ENCODE measurements around the gene SS18L1. TPM values are rescaled to one million over a fixed set of nuclear protein-coding genes. Genes with fewer than 3 reads are reported as not detected.

SS18L1 gene
- total and polyA plus RNA-seq, 3 donors from 2014 or later, result 16.2 to 69.5 (median 54.6) TPM

DNA sequence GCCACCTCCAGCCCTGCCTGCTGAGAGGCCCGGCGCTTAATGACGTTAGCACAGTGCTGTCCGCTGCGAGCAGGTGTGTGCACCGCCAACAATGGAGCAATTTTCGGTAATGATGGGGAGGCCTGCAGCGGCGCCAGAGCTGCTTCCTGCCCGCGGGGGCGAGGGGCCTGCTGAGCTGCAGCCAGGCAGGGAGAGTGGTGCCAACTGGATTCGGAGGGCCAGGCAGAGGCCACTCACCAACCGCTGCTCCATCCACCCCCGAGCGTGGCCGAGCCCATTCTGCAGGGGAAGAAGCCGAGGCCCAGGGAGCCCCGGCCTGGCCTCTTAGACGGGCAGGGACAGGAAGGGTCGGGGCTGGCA, 66.9 kb downstream of the SS18L1 start:
- H3K4me1 ChIP-seq, result no peaks in the 10 kb centered on the region
- TF ChIP-seq, protein P1, sequence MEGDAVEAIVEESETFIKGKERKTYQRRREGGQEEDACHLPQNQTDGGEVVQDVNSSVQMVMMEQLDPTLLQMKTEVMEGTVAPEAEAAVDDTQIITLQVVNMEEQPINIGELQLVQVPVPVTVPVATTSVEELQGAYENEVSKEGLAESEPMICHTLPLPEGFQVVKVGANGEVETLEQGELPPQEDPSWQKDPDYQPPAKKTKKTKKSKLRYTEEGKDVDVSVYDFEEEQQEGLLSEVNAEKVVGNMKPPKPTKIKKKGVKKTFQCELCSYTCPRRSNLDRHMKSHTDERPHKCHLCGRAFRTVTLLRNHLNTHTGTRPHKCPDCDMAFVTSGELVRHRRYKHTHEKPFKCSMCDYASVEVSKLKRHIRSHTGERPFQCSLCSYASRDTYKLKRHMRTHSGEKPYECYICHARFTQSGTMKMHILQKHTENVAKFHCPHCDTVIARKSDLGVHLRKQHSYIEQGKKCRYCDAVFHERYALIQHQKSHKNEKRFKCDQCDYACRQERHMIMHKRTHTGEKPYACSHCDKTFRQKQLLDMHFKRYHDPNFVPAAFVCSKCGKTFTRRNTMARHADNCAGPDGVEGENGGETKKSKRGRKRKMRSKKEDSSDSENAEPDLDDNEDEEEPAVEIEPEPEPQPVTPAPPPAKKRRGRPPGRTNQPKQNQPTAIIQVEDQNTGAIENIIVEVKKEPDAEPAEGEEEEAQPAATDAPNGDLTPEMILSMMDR (IDR thresholded peaks at IDR 0.05), result no peak
- no peak for TF ChIP-seq POLR2A (IDR thresholded peaks at IDR 0.05)

DNA sequence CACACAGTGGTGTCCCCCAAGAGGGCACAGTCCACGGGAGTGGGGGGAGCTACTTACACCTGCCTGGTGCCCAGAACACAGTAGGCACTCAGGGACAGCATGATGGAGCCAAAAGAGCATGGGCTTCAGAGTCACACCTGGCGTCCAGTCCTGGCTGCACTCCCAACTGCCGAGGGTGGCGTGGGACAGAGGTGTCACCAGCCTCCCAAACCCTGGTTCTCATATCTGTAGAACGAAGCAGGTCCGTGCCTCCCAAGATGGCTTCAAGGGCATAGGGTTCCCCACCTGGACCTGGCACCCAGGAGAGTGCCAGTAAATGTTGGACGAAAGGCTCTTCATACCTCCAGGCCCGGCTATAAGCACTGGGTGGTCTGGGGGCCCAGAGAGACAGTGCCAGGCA, 67.6 kb downstream of the SS18L1 start:
- Histone ChIP-seq H3K27me3 (no peaks in the 10 kb centered on the region), H3K9me3 (no peaks in the 10 kb centered on the region), H3K4me3 (no peak overlapping the region), H3K36me3 (ENCODE audit: low read depth, missing control alignments) (no peaks in the 10 kb centered on the region), H3K27ac (no peak overlapping the region), H3K4me1 (no peaks in the 10 kb centered on the region)
- 73 to 91% methylated on average over 4 to 8 of the region's 8 CpGs for WGBS, 2 donors
- TF ChIP-seq, protein P1 (IDR thresholded peaks at IDR 0.05), result no peak
- no peak for TF ChIP-seq POLR2A (IDR thresholded peaks at IDR 0.05)
- DNase-seq, result no peak
- intact Hi-C loops (cut with DNase I; ENCODE audit: low total_unique reads), result no loop called here

More for the DNA sequence above, 66.9 kb downstream of the SS18L1 start:
- WGBS, 2 donors, result 73% methylated on average over 21 of the region's 21 CpGs; no CpG with 5 or more reads in 1 of the 2 donors
- Histone ChIP-seq H3K4me3 (no peak overlapping the region), H3K36me3 (ENCODE audit: low read depth, missing control alignments) (no peaks in the 10 kb centered on the region), H3K27ac (no peak overlapping the region), H3K9me3 (no peaks in the 10 kb centered on the region), H3K27me3 (no peaks in the 10 kb centered on the region)
- intact Hi-C loops (cut with DNase I; ENCODE audit: low total_unique reads), result no loop called here
- no peak for DNase-seq

DNA sequence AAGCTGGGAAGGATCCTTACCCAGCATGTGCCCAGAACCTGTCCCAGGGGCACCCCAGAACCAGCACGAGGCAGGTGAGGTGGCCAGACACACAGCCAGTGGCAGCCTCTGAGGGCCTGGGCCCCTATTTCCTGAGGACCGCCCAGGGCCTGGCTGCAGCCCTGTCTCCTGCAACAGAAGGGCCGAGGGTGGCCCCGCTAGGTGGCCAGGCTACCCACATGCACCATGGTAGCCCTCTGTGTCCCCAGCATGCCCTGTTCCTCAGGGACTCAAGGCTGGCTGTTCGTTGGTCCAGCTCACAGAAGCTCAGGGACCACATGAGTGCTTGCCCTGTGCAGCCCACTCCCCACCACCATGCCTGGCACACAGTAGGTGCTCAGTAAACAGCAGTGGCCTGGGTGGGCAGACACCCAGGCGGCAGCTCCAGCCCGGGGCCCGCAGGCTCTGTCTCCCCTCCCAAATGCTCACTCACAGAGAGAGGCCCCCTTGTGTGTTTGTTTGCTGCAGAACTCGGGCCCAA, 68.3 kb downstream of the SS18L1 start:
- Histone ChIP-seq H3K27me3 (no peaks in the 10 kb centered on the region), H3K36me3 (ENCODE audit: low read depth, missing control alignments) (no peaks in the 10 kb centered on the region), H3K4me1 (no peaks in the 10 kb centered on the region), H3K27ac (no peak overlapping the region), H3K4me3 (no peak overlapping the region), H3K9me3 (no peaks in the 10 kb centered on the region)
- WGBS, 2 donors, result 69 to 86% methylated on average over 4 to 8 of the region's 9 CpGs
- TF ChIP-seq, protein P1 (IDR thresholded peaks at IDR 0.05), result no peak
- TF ChIP-seq POLR2A (IDR thresholded peaks at IDR 0.05), result no peak
- DNase-seq, result no peak
- intact Hi-C loops (cut with DNase I; ENCODE audit: low total_unique reads), result no loop called here

DNA sequence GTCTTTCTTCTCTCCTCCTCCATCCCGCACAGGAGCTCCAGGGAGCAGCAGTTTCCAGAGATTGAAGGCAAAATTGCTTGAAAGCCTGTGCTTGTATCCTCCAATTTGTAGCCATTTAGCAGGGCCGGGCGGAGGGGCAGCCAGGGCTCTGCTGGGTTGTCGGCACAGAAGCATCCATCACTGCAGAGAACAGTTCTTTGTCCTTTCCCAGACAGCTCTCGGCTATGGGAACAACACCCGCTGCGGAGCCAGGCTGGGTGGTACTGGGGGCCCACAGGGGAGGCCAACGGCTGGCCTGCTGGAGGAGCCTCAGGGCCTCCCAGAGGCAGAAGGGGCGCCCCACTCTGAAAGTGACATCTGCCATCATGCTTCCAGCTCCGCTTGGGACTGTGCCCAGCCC, 68.7 kb downstream of the SS18L1 start:
- Histone ChIP-seq H3K27ac (no peak overlapping the region), H3K36me3 (ENCODE audit: low read depth, missing control alignments) (no peaks in the 10 kb centered on the region), H3K4me3 (no peak overlapping the region), H3K27me3 (no peaks in the 10 kb centered on the region), H3K4me1 (no peaks in the 10 kb centered on the region), H3K9me3 (no peaks in the 10 kb centered on the region)
- WGBS, 2 donors, result 49 to 59% methylated on average over 5 to 10 of the region's 10 CpGs
- no peak for TF ChIP-seq POLR2A (IDR thresholded peaks at IDR 0.05)
- TF ChIP-seq, protein P1 (IDR thresholded peaks at IDR 0.05), result no peak
- intact Hi-C loops (cut with DNase I; ENCODE audit: low total_unique reads), result no loop called here
- DNase-seq, result no peak

DNA sequence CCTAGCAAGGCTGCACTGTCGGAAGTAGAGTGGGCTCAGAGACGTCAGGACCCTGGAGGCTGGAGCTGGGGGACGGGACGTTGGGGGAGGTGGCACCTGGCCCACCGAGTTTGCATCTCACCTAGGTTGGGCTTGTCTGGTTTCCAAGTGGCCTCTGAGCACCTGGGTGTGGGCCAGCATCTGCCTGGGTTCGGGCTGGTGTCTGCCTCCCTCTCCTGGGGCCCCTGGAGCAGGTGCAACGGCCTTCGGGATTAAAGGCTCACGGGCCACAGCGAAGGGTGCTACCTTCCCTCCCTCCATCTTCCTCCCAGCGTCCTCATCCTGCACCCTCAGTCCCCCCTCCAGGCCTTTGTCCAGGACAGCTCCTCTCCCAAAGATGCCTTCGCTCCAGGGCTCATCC, 70.5 kb downstream of the SS18L1 start:
- Histone ChIP-seq H3K36me3 (ENCODE audit: low read depth, missing control alignments) (no peaks in the 10 kb centered on the region), H3K4me1 (peaks cover 4% of the 10 kb centered on the region), H3K4me3 (no peak overlapping the region), H3K9me3 (no peaks in the 10 kb centered on the region), H3K27ac (no peak overlapping the region), H3K27me3 (no peaks in the 10 kb centered on the region)
- intact Hi-C loops (cut with DNase I; ENCODE audit: low total_unique reads), result no loop called here
- 64 to 89% methylated on average over 7 to 12 of the region's 12 CpGs for WGBS, 2 donors
- TF ChIP-seq, protein P1 (IDR thresholded peaks at IDR 0.05), result no peak
- TF ChIP-seq POLR2A (IDR thresholded peaks at IDR 0.05), result no peak
- DNase-seq, result no peak

All from testis (tissue), 3 donors.